Astrocyte of the cerebellum (primary cell): ENCODE data around the gene RPP25L.

Experiments used
- DNase-seq: peaks from one replicate; pipeline ENCODE4 v3.0.0-alpha.2; 2011; ENCODE audit warnings: low read depth
- H3K4me3 ChIP-seq: 2 replicates; pipeline ENCODE4 v1.5.1; 2011; ENCODE audit warnings: mild to moderate bottlenecking, low read depth, low read length, moderate library complexity
- CTCF ChIP-seq: IDR thresholded peaks from 2 replicates; pipeline ENCODE4 v1.5.1; 2012; ENCODE audit warnings: low read length, low read depth, moderate library complexity, mild to moderate bottlenecking; ENCODE audit errors: missing control alignments
- in situ Hi-C: cut with HindIII; loops from 2 replicates; pipeline ENCODE4 v1.10.0; 2017; ENCODE audit warnings: low sequenced_read_pairs

Gene RPP25L

GRCh38 chr9:34591248-34591916 lies 20.5 kb downstream of the RPP25L start:
- in situ Hi-C loops: no loop called here
- TF ChIP-seq CTCF: peak; percentile 86
- peak; percentile 32 for DNase-seq
- no peak overlapping the region for H3K4me3 ChIP-seq

- no peak overlapping the region for H3K4me3 ChIP-seq
- no peak for DNase-seq
- in situ Hi-C loops: no loop called here
- TF ChIP-seq CTCF: no peak
These were observed 21.3 kb downstream of the RPP25L start for GRCh38 chr9:34590381-34591247.

DNA sequence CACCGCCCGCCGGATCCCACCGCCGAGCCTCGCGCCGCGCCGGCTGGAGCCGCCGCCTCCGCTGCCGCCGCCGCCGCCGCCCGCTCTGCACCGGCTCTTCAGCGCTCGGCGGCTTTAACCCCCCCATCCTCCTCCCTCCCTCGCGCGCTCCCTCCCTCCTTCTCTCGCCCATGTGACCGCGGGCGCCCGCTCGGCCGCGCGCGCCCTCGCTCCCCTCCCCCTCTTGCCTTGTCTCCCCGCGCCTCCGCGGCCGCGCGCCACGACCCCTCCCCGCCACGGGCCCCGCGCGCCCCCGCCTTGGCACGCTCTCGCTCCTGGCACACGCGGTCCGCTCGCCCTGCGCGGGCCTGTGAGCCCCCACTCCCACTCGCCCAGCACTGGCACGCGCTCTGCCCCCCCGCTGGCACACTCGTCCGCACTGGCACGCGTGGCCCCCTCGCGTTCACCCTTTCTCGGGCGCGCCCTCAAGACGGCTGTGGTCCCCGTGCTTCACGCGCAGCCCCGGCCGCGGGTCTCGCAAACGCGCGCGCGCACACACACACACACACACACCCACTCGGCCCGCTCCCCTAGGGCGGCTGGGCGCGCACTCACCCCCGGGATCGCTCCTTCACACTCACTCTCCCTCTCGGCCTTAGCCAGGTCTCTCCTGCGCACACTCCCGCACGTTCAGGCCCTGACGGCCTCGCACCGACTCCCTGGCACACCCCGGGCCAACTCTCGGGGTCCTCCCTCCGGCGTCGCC lies 22.1 kb downstream of the RPP25L start, which contains the start of gene CNTFR:
CNTFR (minus strand) TSS at position 89 of the 745 bp plus-strand sequence. CDS start 20,743 bp downstream, outside the sequence.
- DNase-seq: no peak
- in situ Hi-C loops: no loop called here
- no peak for TF ChIP-seq CTCF
- peak within 1 kb of the TSS; percentile 21 for H3K4me3 ChIP-seq

DNA sequence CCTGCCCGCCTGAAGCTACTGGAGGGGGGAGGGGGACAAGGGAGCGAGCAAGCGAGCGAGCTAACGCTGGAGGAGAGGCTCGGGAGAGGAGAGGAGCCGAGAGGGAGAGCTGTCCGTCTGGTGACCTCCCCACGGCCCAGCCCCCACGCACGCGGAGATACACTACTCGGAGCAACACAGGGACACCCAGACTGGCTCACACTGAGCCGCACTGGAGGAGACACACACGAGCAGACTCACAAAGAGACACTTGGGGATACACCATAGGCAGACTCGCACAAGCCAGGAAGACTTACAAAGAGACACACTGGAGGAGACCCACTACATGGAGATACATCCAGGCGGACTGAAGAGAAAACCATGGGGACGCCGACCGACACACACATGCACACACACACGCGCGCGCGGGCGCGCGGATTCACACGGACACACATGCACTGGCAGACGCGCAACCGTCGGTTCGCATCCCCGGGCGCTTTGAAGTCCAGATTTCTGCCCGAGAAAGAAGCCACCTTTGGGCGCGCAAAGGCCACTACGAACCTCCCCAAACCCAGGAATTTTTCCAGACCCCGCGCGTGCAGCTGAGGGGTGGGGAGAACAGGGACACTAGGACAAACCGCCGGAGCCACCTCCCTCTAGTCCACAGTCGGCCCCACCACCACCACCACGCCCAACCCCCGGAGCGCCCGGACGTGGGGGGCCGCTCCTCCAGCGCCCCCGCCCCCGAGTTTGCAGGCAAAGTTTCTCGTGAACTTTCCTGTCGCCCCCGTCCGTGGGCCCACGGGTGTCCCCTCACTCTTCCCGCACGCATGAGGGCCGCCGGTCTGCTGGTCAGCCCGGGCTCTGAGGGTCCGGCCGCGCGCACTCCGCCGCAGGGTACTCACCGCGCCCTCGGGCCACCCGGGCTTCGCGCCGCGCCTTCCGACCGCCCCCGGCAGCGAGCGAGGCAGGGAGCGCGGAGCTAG lies 22.9 kb downstream of the RPP25L start:
- TF ChIP-seq CTCF: no peak
- in situ Hi-C loops: no loop called here
- no peak overlapping the region for H3K4me3 ChIP-seq
- DNase-seq: no peak

GRCh38 chr9:34587271-34587670 lies 24.6 kb downstream of the RPP25L start:
- in situ Hi-C loops: no loop called here
- DNase-seq: no peak
- H3K4me3 ChIP-seq: no peak overlapping the region
- TF ChIP-seq CTCF: no peak
